Measurements from ENCODE around the gene CENPM.

The CENPM gene, protein sequence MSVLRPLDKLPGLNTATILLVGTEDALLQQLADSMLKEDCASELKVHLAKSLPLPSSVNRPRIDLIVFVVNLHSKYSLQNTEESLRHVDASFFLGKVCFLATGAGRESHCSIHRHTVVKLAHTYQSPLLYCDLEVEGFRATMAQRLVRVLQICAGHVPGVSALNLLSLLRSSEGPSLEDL

DNA sequence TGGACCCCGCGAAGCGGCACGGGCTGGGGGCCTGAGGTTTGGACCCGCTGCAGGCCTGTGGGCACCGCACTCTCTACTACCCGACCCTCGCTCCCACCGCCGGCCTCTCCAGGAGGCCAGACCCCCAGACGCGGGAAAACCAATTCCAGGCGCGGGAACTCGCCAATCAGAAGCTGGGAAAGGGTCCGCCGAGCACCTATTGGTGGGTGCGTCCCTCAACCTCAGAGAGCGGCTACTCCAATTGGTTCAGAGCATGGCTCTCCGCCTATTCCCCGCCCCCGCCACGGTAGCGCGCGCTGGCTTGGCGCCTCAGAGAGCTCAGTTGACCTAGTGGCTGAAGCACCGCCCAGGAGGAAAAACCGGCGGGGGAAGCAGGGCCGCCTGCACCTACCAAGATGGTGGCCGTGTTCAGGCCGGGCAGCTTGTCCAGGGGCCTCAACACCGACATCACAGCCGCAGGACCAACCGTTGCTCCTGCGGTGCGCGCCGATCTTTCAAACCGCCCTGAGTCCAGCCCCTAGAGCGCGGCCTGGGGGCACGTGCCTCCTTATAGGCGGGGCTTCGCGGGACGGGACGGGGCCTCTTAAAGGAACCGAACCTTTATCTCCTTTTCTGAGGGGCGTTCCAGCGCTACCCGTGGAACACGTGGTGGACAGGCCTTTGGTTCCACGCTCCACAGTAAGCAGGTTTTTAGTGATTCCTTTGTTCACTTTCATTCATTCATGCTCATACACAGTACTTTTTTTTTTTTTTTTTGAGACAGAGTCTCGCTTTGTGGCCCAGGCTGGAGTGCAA, at the start of gene CENPM:
TSS of gene CENPM (minus strand) at position 524 of the 795 bp plus-strand sequence. CDS start at position 448, 76 bp downstream.
- TF ChIP-seq, protein P1, sequence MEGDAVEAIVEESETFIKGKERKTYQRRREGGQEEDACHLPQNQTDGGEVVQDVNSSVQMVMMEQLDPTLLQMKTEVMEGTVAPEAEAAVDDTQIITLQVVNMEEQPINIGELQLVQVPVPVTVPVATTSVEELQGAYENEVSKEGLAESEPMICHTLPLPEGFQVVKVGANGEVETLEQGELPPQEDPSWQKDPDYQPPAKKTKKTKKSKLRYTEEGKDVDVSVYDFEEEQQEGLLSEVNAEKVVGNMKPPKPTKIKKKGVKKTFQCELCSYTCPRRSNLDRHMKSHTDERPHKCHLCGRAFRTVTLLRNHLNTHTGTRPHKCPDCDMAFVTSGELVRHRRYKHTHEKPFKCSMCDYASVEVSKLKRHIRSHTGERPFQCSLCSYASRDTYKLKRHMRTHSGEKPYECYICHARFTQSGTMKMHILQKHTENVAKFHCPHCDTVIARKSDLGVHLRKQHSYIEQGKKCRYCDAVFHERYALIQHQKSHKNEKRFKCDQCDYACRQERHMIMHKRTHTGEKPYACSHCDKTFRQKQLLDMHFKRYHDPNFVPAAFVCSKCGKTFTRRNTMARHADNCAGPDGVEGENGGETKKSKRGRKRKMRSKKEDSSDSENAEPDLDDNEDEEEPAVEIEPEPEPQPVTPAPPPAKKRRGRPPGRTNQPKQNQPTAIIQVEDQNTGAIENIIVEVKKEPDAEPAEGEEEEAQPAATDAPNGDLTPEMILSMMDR (IDR thresholded peaks at IDR 0.05; ENCODE audit: insufficient read depth, low read length, poor library complexity, severe bottlenecking): no peak
- no peak for TF ChIP-seq EZH2phosphoT487 (conservative IDR thresholded peaks at IDR 0.05; ENCODE audit: low read length)
- Histone ChIP-seq H4K20me1 (ENCODE audit: low read depth, low read length) (no peaks in the 10 kb centered on the region), H3K9me2 (replicated peaks; ENCODE audit: insufficient read depth, low read length) (no peaks in the 10 kb centered on the region), H3K4me2 (ENCODE audit: low read depth, low read length, poor library complexity, severe bottlenecking) (peak within 1 kb of the TSS; percentile 93), H3K27ac (ENCODE audit: low read depth, low read length) (peak within 1 kb of the TSS; percentile 92), H3F3A (ENCODE audit: insufficient read depth) (peaks cover 22% of the 10 kb centered on the region), H3K79me2 (ENCODE audit: insufficient read depth, low read length) (peaks cover 23% of the 10 kb centered on the region), H3K9me3 (ENCODE audit: insufficient read depth, low read length) (no peaks in the 10 kb centered on the region), H3K9ac (ENCODE audit: low read length) (peak within 1 kb of the TSS; percentile 98), H3K27me3 (ENCODE audit: low read length) (no peaks in the 10 kb centered on the region), H3K36me3 (ENCODE audit: low read length) (peaks cover 11% of the 10 kb centered on the region), H2AFZ (ENCODE audit: low read depth, low read length, severe bottlenecking) (peak within 1 kb of the TSS; percentile 13), H3K4me3 (ENCODE audit: insufficient read depth, low read length, poor library complexity, severe bottlenecking) (peak within 1 kb of the TSS; percentile 85)

GRCh38 chr22:41995211-41995610, 48.3 kb upstream of the CENPM start:
- Histone ChIP-seq H3K9me2 (replicated peaks; ENCODE audit: insufficient read depth, low read length) (no peaks in the 10 kb centered on the region), H2AFZ (ENCODE audit: low read depth, low read length, severe bottlenecking) (no peak overlapping the region), H3K79me2 (ENCODE audit: insufficient read depth, low read length) (no peaks in the 10 kb centered on the region), H3K27me3 (ENCODE audit: low read length) (no peaks in the 10 kb centered on the region), H3K36me3 (ENCODE audit: low read length) (no peaks in the 10 kb centered on the region), H3F3A (ENCODE audit: insufficient read depth) (no peaks in the 10 kb centered on the region), H3K4me2 (ENCODE audit: low read depth, low read length, poor library complexity, severe bottlenecking) (no peak overlapping the region), H3K9ac (ENCODE audit: low read length) (no peak overlapping the region), H3K4me3 (ENCODE audit: insufficient read depth, low read length, poor library complexity, severe bottlenecking) (no peak overlapping the region), H4K20me1 (ENCODE audit: low read depth, low read length) (no peaks in the 10 kb centered on the region), H3K9me3 (ENCODE audit: insufficient read depth, low read length) (no peaks in the 10 kb centered on the region), H3K27ac (ENCODE audit: low read depth, low read length) (no peak overlapping the region)
- TF ChIP-seq EZH2phosphoT487 (conservative IDR thresholded peaks at IDR 0.05; ENCODE audit: low read length): no peak
- TF ChIP-seq, protein P1 (IDR thresholded peaks at IDR 0.05; ENCODE audit: insufficient read depth, low read length, poor library complexity, severe bottlenecking): no peak

DNA sequence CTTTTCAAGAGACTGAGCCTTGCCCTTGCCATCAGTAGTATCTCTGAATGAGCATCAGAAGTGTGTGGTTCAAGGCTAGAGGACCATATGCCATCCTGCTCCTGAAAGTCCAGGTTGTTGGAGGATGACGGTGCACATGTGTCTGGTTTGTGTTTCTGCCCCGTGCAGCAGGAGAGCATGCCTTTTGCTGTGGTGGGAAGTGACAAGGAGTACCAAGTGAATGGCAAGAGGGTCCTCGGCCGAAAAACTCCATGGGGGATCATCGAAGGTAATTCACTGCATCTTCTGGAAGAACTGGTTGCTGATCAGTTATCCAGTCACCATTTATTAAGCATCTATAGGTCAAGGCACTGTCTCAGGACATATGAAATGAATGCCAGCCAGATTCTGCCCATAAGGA, 45.5 kb upstream of the CENPM start:
- Histone ChIP-seq H3K9me2 (replicated peaks; ENCODE audit: insufficient read depth, low read length) (no peaks in the 10 kb centered on the region), H3F3A (ENCODE audit: insufficient read depth) (no peaks in the 10 kb centered on the region), H2AFZ (ENCODE audit: low read depth, low read length, severe bottlenecking) (no peak overlapping the region), H3K9ac (ENCODE audit: low read length) (no peak overlapping the region), H3K79me2 (ENCODE audit: insufficient read depth, low read length) (no peaks in the 10 kb centered on the region), H3K9me3 (ENCODE audit: insufficient read depth, low read length) (no peaks in the 10 kb centered on the region), H4K20me1 (ENCODE audit: low read depth, low read length) (no peaks in the 10 kb centered on the region), H3K4me2 (ENCODE audit: low read depth, low read length, poor library complexity, severe bottlenecking) (no peak overlapping the region), H3K4me3 (ENCODE audit: insufficient read depth, low read length, poor library complexity, severe bottlenecking) (no peak overlapping the region), H3K27me3 (ENCODE audit: low read length) (no peaks in the 10 kb centered on the region), H3K27ac (ENCODE audit: low read depth, low read length) (no peak overlapping the region), H3K36me3 (ENCODE audit: low read length) (no peaks in the 10 kb centered on the region)
- no peak for TF ChIP-seq EZH2phosphoT487 (conservative IDR thresholded peaks at IDR 0.05; ENCODE audit: low read length)
- TF ChIP-seq, protein P1 (IDR thresholded peaks at IDR 0.05; ENCODE audit: insufficient read depth, low read length, poor library complexity, severe bottlenecking): no peak

Measured in SU-DHL-6 (cell line).